GM10266 (cell line): ENCODE measurements around the gene ZEB2.

ENCODE experiments used
- DNase-seq: peaks from one replicate; pipeline ENCODE4 v3.0.0; 2012; ENCODE audit errors: extremely low spot score
- TF ChIP-seq, protein P1 (sequence below): IDR thresholded peaks from 2 replicates; pipeline ENCODE4 v1.5.1; 2012; ENCODE audit warnings: mild to moderate bottlenecking, low read depth; ENCODE audit not compliant: control insufficient read depth, insufficient read depth; ENCODE audit errors: missing control alignments

The ZEB2 gene

DNA sequence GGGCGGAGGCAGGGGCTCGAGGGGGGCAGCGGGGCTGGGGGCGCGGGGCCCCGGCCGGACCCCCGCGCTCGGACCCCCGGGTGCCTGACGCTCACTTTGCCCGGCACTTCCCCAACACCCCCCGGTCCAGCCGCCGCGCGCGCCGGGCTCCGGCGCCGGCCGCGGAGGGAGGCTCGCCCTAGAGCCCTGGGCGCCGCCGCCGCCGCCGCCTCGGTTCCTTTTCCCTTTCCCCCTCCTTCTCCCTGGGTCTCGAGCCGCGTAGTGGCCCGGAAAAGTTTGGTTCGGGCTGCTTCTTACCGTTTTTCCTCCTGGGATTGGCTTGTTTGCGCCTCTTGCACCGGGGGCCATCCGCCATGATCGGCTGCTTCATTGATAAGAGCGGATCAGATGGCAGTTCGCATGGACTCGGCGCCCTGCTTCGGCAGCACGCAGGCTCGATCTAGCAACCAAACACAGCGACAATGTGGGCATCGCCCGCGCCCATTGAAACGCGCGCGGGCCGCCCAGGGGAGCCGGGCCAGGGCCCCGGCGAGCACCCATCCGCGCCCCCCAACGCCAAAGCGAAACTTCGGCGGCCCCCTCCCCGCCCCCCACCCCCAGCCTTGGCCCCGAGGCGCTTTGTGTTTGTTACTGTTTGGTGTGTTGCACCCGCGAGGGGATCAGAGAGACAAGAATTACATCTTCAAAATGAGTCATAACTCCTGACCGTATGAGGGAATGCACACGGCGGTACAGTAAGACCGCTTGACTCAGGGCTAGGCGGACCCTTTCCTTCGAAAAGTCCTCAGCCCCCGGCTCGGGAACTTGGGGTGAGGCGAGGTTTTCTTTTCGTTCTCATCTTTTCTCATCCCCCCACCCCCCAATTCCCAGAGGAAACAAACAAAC lies 2.7 kb downstream of the ZEB2 start:
- TF ChIP-seq, protein P1, sequence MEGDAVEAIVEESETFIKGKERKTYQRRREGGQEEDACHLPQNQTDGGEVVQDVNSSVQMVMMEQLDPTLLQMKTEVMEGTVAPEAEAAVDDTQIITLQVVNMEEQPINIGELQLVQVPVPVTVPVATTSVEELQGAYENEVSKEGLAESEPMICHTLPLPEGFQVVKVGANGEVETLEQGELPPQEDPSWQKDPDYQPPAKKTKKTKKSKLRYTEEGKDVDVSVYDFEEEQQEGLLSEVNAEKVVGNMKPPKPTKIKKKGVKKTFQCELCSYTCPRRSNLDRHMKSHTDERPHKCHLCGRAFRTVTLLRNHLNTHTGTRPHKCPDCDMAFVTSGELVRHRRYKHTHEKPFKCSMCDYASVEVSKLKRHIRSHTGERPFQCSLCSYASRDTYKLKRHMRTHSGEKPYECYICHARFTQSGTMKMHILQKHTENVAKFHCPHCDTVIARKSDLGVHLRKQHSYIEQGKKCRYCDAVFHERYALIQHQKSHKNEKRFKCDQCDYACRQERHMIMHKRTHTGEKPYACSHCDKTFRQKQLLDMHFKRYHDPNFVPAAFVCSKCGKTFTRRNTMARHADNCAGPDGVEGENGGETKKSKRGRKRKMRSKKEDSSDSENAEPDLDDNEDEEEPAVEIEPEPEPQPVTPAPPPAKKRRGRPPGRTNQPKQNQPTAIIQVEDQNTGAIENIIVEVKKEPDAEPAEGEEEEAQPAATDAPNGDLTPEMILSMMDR, result no peak

DNA sequence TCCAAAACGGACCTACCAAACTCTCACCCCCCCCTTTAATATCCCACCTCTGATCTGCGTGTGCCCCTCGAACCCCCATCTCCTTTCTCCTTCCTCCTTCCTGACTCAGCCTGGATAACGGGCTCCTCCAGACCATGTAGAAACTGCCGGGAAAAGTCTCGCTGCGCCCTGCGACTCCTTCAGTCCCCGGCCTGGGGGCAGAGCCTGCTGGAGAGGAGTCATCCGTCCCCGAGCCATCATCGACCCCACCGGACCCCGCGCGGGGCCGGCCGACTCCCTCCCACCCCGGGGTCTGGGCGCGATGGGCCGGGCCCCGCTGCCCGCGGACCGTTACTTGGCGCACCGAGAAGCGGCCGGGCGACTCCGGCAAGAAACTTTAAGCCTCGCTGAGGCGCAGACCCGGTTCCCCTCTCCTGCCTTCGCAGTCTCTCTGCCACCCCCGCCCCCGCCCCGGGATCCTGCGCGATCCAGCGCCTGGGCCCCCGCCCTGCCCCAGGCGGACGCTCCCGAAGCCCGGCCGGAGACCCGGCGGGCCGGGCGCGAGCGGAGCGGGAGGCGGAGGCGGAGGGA lies 3.4 kb downstream of the ZEB2 start:
- peak; percentile 56 for DNase-seq
- TF ChIP-seq, protein P1, result no peak

More for the DNA sequence above, 2.7 kb downstream of the ZEB2 start:
- peak; percentile 76 for DNase-seq

DNA sequence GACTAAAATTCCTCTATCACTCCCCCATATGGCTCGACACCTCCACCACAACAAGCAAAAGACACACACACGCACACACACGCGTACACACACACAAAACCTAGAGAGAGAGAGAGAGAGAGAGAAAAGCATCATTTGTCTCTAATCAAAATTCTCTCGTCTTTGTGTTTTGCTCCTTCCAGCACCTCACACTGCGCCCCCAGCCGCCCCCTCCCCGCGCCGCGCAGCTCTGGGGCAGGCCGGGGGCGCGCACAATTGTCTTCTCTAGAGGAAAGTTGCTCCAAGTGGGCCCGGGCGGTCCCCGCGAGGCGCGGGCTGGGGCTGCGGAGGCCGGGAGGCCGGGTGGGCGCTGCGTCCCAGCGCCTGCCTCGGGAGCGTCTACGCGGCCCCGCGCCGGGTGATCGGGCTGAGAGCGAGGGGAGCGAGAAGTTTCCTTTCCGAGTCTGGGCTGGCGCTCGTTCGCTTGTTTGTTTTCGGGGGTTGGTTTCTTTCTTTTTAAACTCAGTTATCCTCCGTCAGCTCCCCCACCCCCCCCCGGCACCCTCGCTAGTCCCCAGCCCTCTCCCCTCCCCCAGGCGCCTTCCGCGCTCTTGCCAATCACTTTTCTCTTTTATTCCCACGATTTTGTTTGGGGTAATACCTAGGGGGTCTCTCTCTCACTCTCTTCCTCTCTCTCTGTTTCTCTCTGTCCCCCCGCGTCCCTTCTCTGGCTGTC lies 4.1 kb downstream of the ZEB2 start:
- TF ChIP-seq, protein P1, result no peak
- DNase-seq, result peak; percentile 52

DNA sequence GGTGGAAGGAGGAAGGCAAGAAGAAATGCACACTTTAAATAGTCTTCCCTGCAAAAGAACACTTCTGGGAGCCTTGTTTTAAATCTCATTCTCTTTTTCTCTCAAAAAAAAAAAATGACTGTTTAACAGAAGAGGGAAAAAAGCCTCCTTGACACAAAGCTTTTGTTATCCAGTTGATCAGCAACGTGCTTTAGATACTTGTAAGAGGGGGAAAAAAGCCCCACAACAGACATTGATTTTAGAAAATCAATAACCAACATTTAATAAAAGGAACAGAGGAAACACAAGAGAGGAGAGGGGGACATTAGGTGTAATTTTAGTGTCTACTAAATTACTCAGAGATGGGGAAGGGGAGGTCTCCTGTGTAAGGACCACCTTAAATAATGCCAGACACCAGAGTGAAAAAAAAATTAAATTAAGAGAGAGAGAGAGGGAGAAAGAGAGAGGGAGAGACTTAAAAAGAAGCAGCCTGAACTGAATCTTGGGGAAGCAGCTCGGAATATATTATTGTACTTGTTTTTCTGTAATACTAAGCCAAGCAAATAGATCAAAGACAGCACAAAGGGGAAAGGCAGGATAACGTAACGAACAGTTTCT lies 4.7 kb downstream of the ZEB2 start:
- DNase-seq, result no peak
- TF ChIP-seq, protein P1, result no peak

DNA sequence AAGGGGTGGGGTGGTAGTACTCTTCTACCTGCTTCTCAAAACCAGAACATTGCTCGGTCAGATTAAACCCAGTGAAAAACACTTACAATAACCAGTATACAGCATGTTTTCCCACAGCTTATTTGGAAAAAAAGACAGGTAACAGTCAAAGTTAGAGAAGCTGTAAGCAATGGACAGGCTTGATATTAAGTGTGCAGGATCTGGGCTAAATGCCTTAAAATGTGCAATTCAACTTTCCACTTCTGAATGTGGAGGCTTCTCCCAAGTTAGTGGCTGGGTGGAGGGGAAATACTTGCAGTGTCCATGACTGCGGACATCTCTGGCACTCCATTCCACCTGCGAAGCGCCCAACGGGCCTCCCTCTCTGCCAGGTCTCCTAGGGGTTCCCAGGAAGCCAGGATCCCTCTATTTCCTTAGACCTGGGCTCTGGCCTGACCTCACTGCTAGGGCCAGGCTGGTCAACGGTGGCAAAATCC lies 5.3 kb downstream of the ZEB2 start:
- no peak for DNase-seq
- TF ChIP-seq, protein P1, result no peak

DNA sequence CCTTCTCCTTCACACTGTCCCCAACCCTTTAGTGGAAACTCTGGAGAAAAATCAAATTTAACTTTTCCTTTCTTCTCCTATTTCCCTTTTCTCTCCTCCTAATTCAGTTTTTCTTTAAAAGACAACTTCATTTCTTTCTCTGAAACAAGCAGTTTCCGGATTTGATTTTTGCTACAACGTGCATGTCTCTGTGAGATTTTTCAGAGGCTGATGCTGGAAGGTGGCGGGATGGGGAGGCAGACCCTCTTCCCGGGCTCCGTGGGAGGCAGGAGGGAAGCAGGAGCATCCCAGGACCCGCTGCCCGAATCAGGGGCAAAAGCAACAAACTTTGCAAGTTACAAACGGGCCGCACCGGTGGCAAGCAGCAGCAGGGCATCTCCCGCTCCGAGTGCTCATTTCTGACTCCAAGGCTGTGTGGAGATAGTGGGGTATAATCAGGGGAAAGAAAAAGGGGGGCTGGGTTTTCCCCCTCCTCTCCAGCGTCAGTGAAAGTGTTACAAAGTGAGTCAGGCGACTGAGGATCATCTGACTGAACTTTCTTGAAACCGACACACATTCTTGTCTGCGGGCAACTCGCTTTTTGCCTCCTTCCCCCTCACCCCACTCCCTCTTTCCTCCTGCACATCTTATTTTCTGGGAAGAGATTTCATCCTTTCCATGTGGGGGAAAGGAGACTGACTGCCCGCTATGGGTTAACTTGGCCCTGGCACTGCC lies 6.4 kb downstream of the ZEB2 start:
- no peak for DNase-seq

More for the DNA sequence above, 6.4 kb downstream of the ZEB2 start:
- TF ChIP-seq, protein P1, result no peak
